ENCODE results near the gene NDRG4.

Gene NDRG4

DNA sequence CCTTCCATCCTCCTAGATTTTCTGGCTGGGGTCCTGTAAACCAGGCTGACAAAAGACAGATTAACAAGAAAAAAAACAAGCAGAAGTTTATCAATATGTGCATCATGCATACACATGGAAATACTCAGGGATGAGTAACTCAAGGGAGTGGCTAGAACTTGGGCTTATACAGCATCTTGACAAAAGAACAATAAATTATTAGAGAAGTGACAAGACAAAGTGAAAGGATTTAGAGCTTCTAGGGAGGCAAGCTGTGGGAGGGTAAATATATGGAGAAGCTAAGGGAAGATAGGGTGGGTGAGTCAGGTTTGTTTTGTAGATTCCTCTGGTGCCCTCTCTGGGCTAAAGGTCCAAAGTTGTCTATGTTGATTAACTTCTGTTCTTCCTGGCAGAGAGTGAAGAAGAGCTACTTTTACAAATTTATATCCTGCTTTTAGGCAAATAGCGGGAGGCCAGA is 48.0 kb upstream of the NDRG4 start:
- Histone ChIP-seq H2AFZ (ENCODE audit: low read length) (no peak overlapping the region), H3K79me2 (ENCODE audit: insufficient read depth, low read length) (no peaks in the 10 kb centered on the region), H3K27me3 (ENCODE audit: insufficient read depth, low read length, poor library complexity, severe bottlenecking) (no peaks in the 10 kb centered on the region), H3K4me1 (ENCODE audit: insufficient read depth, low read length, poor library complexity, severe bottlenecking) (peaks cover 9% of the 10 kb centered on the region), H3F3A (ENCODE audit: low read depth) (no peaks in the 10 kb centered on the region), H3K4me3 (ENCODE audit: low read length, poor library complexity, severe bottlenecking) (no peak overlapping the region), H3K9me2 (replicated peaks; ENCODE audit: low read depth, low read length) (no peaks in the 10 kb centered on the region), H3K9ac (ENCODE audit: low read depth, low read length, poor library complexity, severe bottlenecking) (no peak overlapping the region), H3K9me3 (ENCODE audit: insufficient read depth, low read depth, low read length) (no peaks in the 10 kb centered on the region), H3K36me3 (ENCODE audit: insufficient read depth, low read length) (no peaks in the 10 kb centered on the region), H3K4me2 (ENCODE audit: low read depth, low read length, poor library complexity, severe bottlenecking) (no peak overlapping the region), H4K20me1 (ENCODE audit: insufficient read depth, low read length, poor library complexity, severe bottlenecking) (no peaks in the 10 kb centered on the region)
- TF ChIP-seq EZH2phosphoT487 (IDR thresholded peaks at IDR 0.05; ENCODE audit: borderline replicate concordance), result no peak
- TF ChIP-seq, protein P1, sequence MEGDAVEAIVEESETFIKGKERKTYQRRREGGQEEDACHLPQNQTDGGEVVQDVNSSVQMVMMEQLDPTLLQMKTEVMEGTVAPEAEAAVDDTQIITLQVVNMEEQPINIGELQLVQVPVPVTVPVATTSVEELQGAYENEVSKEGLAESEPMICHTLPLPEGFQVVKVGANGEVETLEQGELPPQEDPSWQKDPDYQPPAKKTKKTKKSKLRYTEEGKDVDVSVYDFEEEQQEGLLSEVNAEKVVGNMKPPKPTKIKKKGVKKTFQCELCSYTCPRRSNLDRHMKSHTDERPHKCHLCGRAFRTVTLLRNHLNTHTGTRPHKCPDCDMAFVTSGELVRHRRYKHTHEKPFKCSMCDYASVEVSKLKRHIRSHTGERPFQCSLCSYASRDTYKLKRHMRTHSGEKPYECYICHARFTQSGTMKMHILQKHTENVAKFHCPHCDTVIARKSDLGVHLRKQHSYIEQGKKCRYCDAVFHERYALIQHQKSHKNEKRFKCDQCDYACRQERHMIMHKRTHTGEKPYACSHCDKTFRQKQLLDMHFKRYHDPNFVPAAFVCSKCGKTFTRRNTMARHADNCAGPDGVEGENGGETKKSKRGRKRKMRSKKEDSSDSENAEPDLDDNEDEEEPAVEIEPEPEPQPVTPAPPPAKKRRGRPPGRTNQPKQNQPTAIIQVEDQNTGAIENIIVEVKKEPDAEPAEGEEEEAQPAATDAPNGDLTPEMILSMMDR (conservative IDR thresholded peaks at IDR 0.05; ENCODE audit: low read length), result peak; percentile 17; the same call in 1 of the 2 replicates

DNA sequence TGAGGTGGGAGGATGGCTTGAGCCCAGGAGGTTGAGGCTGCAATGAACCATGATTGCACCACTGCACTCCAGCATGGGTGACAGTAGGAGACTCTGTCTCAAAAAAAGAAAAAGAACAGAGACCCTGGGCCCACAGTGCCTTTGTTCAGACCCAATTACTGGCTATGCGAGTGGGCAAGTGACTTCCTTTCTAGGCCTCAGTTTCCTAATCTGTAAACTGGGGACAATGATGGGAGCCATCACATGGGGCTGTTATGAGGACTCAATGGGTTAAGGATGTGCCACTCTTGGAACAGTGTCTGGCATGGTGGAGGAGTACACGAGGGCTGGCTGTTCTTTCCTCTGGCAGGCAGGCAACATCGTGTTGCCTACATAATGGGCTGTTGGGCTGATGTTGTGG is 47.3 kb upstream of the NDRG4 start:
- no peak for TF ChIP-seq EZH2phosphoT487 (IDR thresholded peaks at IDR 0.05; ENCODE audit: borderline replicate concordance)
- TF ChIP-seq, protein P1 (conservative IDR thresholded peaks at IDR 0.05; ENCODE audit: low read length), result no peak
- H2AFZ ChIP-seq (ENCODE audit: low read length), result no peak overlapping the region
- no peaks in the 10 kb centered on the region for H4K20me1 ChIP-seq (ENCODE audit: insufficient read depth, low read length, poor library complexity, severe bottlenecking)
- H3K9ac ChIP-seq (ENCODE audit: low read depth, low read length, poor library complexity, severe bottlenecking), result no peak overlapping the region
- H3K9me2 ChIP-seq (replicated peaks; ENCODE audit: low read depth, low read length), result no peaks in the 10 kb centered on the region
- H3K79me2 ChIP-seq (ENCODE audit: insufficient read depth, low read length), result no peaks in the 10 kb centered on the region
- H3K9me3 ChIP-seq (ENCODE audit: insufficient read depth, low read depth, low read length), result no peaks in the 10 kb centered on the region
- H3F3A ChIP-seq (ENCODE audit: low read depth), result no peaks in the 10 kb centered on the region
- peaks cover 9% of the 10 kb centered on the region for H3K4me1 ChIP-seq (ENCODE audit: insufficient read depth, low read length, poor library complexity, severe bottlenecking)
- no peaks in the 10 kb centered on the region for H3K27me3 ChIP-seq (ENCODE audit: insufficient read depth, low read length, poor library complexity, severe bottlenecking)
- H3K4me3 ChIP-seq (ENCODE audit: low read length, poor library complexity, severe bottlenecking), result no peak overlapping the region
- H3K4me2 ChIP-seq (ENCODE audit: low read depth, low read length, poor library complexity, severe bottlenecking), result no peak overlapping the region
- H3K36me3 ChIP-seq (ENCODE audit: insufficient read depth, low read length), result no peaks in the 10 kb centered on the region

DNA sequence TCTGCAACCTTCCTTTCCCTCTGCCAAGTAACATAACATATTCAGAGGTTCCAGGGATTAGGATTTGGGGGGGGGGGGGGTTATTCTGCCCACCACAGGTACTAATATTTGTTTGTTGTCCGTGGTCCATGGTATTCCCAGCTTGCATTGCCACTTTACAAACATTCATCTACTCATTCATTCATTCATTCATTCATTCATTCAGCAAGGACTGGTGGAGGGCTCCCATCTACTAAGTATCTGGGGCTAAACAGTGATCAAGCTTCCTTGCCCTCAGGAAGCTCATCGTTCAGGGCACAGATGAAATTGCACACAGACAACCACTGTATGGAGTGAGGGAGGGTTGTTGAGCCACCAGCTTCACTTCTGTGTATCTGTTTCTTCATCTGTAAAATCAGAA is 45.8 kb upstream of the NDRG4 start:
- no peaks in the 10 kb centered on the region for H3K79me2 ChIP-seq (ENCODE audit: insufficient read depth, low read length)
- H3K9me2 ChIP-seq (replicated peaks; ENCODE audit: low read depth, low read length), result no peaks in the 10 kb centered on the region
- no peak overlapping the region for H3K4me2 ChIP-seq (ENCODE audit: low read depth, low read length, poor library complexity, severe bottlenecking)
- no peaks in the 10 kb centered on the region for H3K9me3 ChIP-seq (ENCODE audit: insufficient read depth, low read depth, low read length)
- TF ChIP-seq, protein P1 (conservative IDR thresholded peaks at IDR 0.05; ENCODE audit: low read length), result no peak
- TF ChIP-seq EZH2phosphoT487 (IDR thresholded peaks at IDR 0.05; ENCODE audit: borderline replicate concordance), result no peak
- no peaks in the 10 kb centered on the region for H3F3A ChIP-seq (ENCODE audit: low read depth)
- no peaks in the 10 kb centered on the region for H3K27me3 ChIP-seq (ENCODE audit: insufficient read depth, low read length, poor library complexity, severe bottlenecking)
- no peak overlapping the region for H2AFZ ChIP-seq (ENCODE audit: low read length)
- no peak overlapping the region for H3K4me3 ChIP-seq (ENCODE audit: low read length, poor library complexity, severe bottlenecking)
- H3K9ac ChIP-seq (ENCODE audit: low read depth, low read length, poor library complexity, severe bottlenecking), result no peak overlapping the region
- H3K36me3 ChIP-seq (ENCODE audit: insufficient read depth, low read length), result no peaks in the 10 kb centered on the region
- no peaks in the 10 kb centered on the region for H4K20me1 ChIP-seq (ENCODE audit: insufficient read depth, low read length, poor library complexity, severe bottlenecking)
- peaks cover 9% of the 10 kb centered on the region for H3K4me1 ChIP-seq (ENCODE audit: insufficient read depth, low read length, poor library complexity, severe bottlenecking)
